ENCODE measurements around the gene SLC35G6.

DNA sequence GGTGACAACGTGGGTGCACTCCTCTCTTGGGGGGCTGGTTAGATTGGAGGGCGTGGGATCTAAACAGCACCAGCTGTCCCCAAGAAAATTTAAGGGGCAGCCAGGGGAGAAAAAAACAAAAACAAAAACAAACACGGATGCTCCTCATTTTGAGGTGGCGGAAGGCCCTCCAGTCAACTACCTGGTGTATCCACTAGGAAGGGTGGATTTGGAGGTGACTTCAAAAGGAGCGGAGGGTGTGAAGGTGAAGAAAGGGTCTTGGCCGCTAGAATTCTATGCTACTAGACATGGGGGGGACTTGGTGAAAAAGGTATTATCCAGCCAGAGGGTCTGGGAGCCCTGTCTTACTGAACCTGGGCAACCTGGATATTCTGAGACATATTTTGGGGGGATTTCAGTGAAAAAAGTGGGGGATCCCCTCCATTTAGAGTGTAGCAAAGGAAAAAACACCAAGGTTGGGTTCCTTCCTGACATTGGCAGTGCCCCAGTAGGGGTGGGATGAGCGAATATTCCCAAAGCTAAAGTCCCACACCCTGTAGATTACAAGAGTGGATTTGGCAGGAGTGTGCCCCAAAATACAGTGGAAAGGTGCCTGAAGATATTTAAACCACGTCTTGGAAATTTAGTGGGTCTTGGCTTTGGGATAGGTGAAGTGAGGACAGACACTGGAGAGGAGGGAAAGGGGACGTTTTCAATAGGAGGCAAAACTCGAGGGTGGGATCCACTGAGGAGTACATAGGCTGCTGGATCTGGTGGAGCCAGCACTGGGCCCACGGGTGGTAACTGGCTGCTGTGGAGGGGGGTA, 42.4 kb upstream of the SLC35G6 start:
- TF ChIP-seq, protein P1, sequence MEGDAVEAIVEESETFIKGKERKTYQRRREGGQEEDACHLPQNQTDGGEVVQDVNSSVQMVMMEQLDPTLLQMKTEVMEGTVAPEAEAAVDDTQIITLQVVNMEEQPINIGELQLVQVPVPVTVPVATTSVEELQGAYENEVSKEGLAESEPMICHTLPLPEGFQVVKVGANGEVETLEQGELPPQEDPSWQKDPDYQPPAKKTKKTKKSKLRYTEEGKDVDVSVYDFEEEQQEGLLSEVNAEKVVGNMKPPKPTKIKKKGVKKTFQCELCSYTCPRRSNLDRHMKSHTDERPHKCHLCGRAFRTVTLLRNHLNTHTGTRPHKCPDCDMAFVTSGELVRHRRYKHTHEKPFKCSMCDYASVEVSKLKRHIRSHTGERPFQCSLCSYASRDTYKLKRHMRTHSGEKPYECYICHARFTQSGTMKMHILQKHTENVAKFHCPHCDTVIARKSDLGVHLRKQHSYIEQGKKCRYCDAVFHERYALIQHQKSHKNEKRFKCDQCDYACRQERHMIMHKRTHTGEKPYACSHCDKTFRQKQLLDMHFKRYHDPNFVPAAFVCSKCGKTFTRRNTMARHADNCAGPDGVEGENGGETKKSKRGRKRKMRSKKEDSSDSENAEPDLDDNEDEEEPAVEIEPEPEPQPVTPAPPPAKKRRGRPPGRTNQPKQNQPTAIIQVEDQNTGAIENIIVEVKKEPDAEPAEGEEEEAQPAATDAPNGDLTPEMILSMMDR (IDR thresholded peaks at IDR 0.05): no peak
- TF ChIP-seq EP300 (IDR thresholded peaks at IDR 0.05) (no peak), POLR2A (IDR thresholded peaks at IDR 0.05) (no peak)

Measured in ovary (tissue), 3 donors.